ENCODE measurements around the gene STC2. TPM values are rescaled to one million over a fixed set of nuclear protein-coding genes. Genes with fewer than 3 reads are reported as not detected.

STC2 gene
- total and polyA plus RNA-seq, 2 experiments from 2014 or later: 27.3 to 132 TPM

- no peak for TF ChIP-seq ZNF331 (CRISPR knock-in tag; IDR thresholded peaks at IDR 0.05; ENCODE audit: low read depth)
- TF ChIP-seq NANOG (IDR thresholded peaks at IDR 0.05; ENCODE audit: borderline replicate concordance): no peak
These were observed 10.3 kb upstream of the STC2 start (continued) for GRCh38 chr5:173338380-173339015.

GRCh38 chr5:173334808-173335207 lies 6.6 kb upstream of the STC2 start:
- Histone ChIP-seq H3K79me2 (replicated peaks; ENCODE audit: insufficient read depth) (no peaks in the 10 kb centered on the region), H3K27me3 (ENCODE audit: insufficient read depth) (peaks cover 8% of the 10 kb centered on the region), H3K4me3 (no peak overlapping the region), H3K36me3 (ENCODE audit: insufficient read depth) (no peaks in the 10 kb centered on the region), H3K4me2 (no peak overlapping the region), H2AFZ (no peak overlapping the region), H3F3A (replicated peaks; ENCODE audit: low read depth) (peaks cover 8% of the 10 kb centered on the region; the same call in 1 of the 2 replicates), H4K20me1 (replicated peaks; ENCODE audit: insufficient read depth) (no peaks in the 10 kb centered on the region), H3K4me1 (ENCODE audit: insufficient read depth) (peaks cover 20% of the 10 kb centered on the region), H3K9me2 (ENCODE audit: insufficient read depth) (no peaks in the 10 kb centered on the region; the same call in 1 of the 2 replicates), H3K27ac (ENCODE audit: low read depth) (no peak overlapping the region)
- peaks cover 6% of the 10 kb centered on the region; the same call in 1 of the 3 replicates for H3K9me3 Mint-ChIP-seq
- H3K4me1 Mint-ChIP-seq: peaks cover 28% of the 10 kb centered on the region
- TF ChIP-seq NANOG (IDR thresholded peaks at IDR 0.05; ENCODE audit: borderline replicate concordance): no peak
- no peak for TF ChIP-seq CTCF (conservative IDR thresholded peaks at IDR 0.05; ENCODE audit: low read depth in 2 of 2)
- TF ChIP-seq JUNB (IDR thresholded peaks at IDR 0.05; ENCODE audit: unreplicated experiment): no peak
- no peak for TF ChIP-seq REST (IDR thresholded peaks at IDR 0.05; ENCODE audit: unreplicated experiment)
- TF ChIP-seq ZNF114 (CRISPR knock-in tag; IDR thresholded peaks at IDR 0.05): no peak
- TF ChIP-seq EZH2phosphoT487 (IDR thresholded peaks at IDR 0.05; ENCODE audit: unreplicated experiment): no peak
- TF ChIP-seq STAT1 (IDR thresholded peaks at IDR 0.05; ENCODE audit: unreplicated experiment): no peak
- no peak for TF ChIP-seq ZNF462 (CRISPR knock-in tag; IDR thresholded peaks at IDR 0.05)
- no peak for TF ChIP-seq ETS1 (IDR thresholded peaks at IDR 0.05)
- ATAC-seq (no peak), DNase-seq (ENCODE audit: low spot score) (no peak)
- H3K27me3 Mint-ChIP-seq (ENCODE audit: insufficient read depth, low read depth, poor library complexity): peaks cover 23% of the 10 kb centered on the region
- no peak overlapping the region for H3K4me3 Mint-ChIP-seq
- no peak overlapping the region for H3K27ac Mint-ChIP-seq
- H3K36me3 Mint-ChIP-seq (ENCODE audit: low read depth): peaks cover 5% of the 10 kb centered on the region; the same call in 2 of the 3 replicates

All from GM23338 (cell line).